HepG2 (cell line): ENCODE data around the gene IL4I1. TPM values are rescaled to one million over a fixed set of nuclear protein-coding genes. Genes with fewer than 3 reads are reported as not detected.

ENCODE experiments used
- BRD4 ChIP-seq: sonication (generic); formaldehyde crosslinking; IDR thresholded peaks from 2 replicates; pipeline ENCODE4 v1.4.0; 2020; ENCODE audit warnings: missing genetic modification reagents
- CHD2 ChIP-seq: IDR thresholded peaks from 2 replicates; pipeline ENCODE4 v1.6.1; 2011; ENCODE audit warnings: low read depth, low read length, improper control_type of control experiment
- DPF2 ChIP-seq: sonication (generic); formaldehyde crosslinking; IDR thresholded peaks from 2 replicates; pipeline ENCODE4 v1.4.0; 2020; ENCODE audit warnings: mild to moderate bottlenecking, low read depth, missing genetic modification reagents, borderline replicate concordance
- FOSL2 ChIP-seq: sonication (generic); formaldehyde crosslinking; IDR thresholded peaks from 2 replicates; pipeline ENCODE4 v1.4.0; 2020; ENCODE audit warnings: missing genetic modification reagents
- FOXA1 ChIP-seq, 2 experiments: fragments of 450-650 bp in 1 of 2; sonication (generic) in 1 of 2; formaldehyde crosslinking in 1 of 2; IDR thresholded peaks; 2 replicates each; pipeline versions ENCODE4 v1.4.0 to v1.6.1; 2016 to 2020; ENCODE audit warnings: missing genetic modification reagents in 1 of 2
- FOXP1 ChIP-seq, 2 experiments: fragments of 450-650 bp in 1 of 2; IDR thresholded peaks; 2 replicates each; pipeline ENCODE4 v1.6.1; 2017 to 2018; ENCODE audit warnings: antibody characterized with exemption in 1 of 2
- HDAC2 ChIP-seq: sonication (generic); formaldehyde crosslinking; IDR thresholded peaks from 2 replicates; pipeline ENCODE4 v1.4.0; 2020; ENCODE audit warnings: missing genetic modification reagents
- KDM5B ChIP-seq: sonication (generic); formaldehyde crosslinking; IDR thresholded peaks from 2 replicates; pipeline ENCODE4 v1.4.0; 2020; ENCODE audit warnings: missing genetic modification reagents, mild to moderate bottlenecking, borderline replicate concordance
- KLF12 ChIP-seq: sonication (generic); formaldehyde crosslinking; IDR thresholded peaks from 2 replicates; pipeline ENCODE4 v1.4.0; 2020; ENCODE audit warnings: missing genetic modification reagents, borderline replicate concordance
- NFE2L1 ChIP-seq: sonication (generic); formaldehyde crosslinking; IDR thresholded peaks from 2 replicates; pipeline ENCODE4 v1.4.0; 2020; ENCODE audit warnings: missing genetic modification reagents, mild to moderate bottlenecking, borderline replicate concordance
- NFE2L2 ChIP-seq: fragments of 150-350 bp; IDR thresholded peaks from 2 replicates; pipeline ENCODE4 v1.6.1; 2014; ENCODE audit warnings: low read length
- NFYC ChIP-seq: IDR thresholded peaks from 2 replicates; pipeline ENCODE4 v1.6.1; 2016; ENCODE audit warnings: missing genetic modification reagents, missing compliant biosample characterization
- NPAS2 ChIP-seq: sonication (generic); formaldehyde crosslinking; IDR thresholded peaks from 2 replicates; pipeline ENCODE4 v1.8.0; 2022; ENCODE audit warnings: mild to moderate bottlenecking, missing genetic modification reagents, borderline replicate concordance
- SRF ChIP-seq: IDR thresholded peaks from 2 replicates; pipeline ENCODE4 v1.6.1; 2011; ENCODE audit warnings: mild to moderate bottlenecking, low read depth, low read length, moderate library complexity
- SRY ChIP-seq: sonication (generic); formaldehyde crosslinking; IDR thresholded peaks from 2 replicates; pipeline ENCODE4 v1.8.0; 2022; ENCODE audit warnings: mild to moderate bottlenecking, missing genetic modification reagents
- ZNF17 ChIP-seq: sonication (generic); formaldehyde crosslinking; IDR thresholded peaks from 2 replicates; pipeline ENCODE4 v1.5.0; 2020; ENCODE audit warnings: mild to moderate bottlenecking, missing genetic modification reagents
- ZNF557 ChIP-seq: sonication (generic); formaldehyde crosslinking; IDR thresholded peaks from 2 replicates; pipeline ENCODE4 v1.4.0; 2020; ENCODE audit warnings: missing genetic modification reagents
- ZNF619 ChIP-seq: sonication (generic); formaldehyde crosslinking; IDR thresholded peaks from 2 replicates; pipeline ENCODE4 v1.4.0; 2020; ENCODE audit warnings: mild to moderate bottlenecking, missing genetic modification reagents
- ZSCAN9 ChIP-seq: IDR thresholded peaks from 2 replicates; pipeline ENCODE4 v1.6.1; 2016; ENCODE audit warnings: borderline replicate concordance
- polyA plus RNA-seq, 8 experiments: library from polyadenylated mRNA; depleted of rRNA in 3 of 8; stranded (reverse) in 7 of 8; unstranded in 1 of 8; fragments of >200 nt; fragmentation: Illumina TruSeq in 4 of 8; extraction: Trizol in 4 of 8; gene quantifications; 2 replicates each; pipeline versions ENCODE4 v1.2.1 to v1.2.3, GENCODE V29; 2011 to 2016; ENCODE audit warnings: low read depth in 4 of 8, missing spikeins in 1 of 8, mixed read lengths in 1 of 8; ENCODE audit not compliant: insufficient read depth in 1 of 8
- total RNA-seq, 5 experiments: library from RNA; depleted of rRNA; stranded (reverse); fragments of >200 nt; fragmentation: Illumina TruSeq; extraction: Trizol; gene quantifications; 2 replicates each; pipeline ENCODE4 v1.2.3, GENCODE V29; 2016; ENCODE audit warnings: low read depth in 1 of 5
- TF ChIP-seq, protein P1 (sequence below): IDR thresholded peaks from 2 replicates; pipeline ENCODE4 v1.6.1; 2018; ENCODE audit warnings: missing genetic modification reagents, mild to moderate bottlenecking, missing compliant biosample characterization
- TF ChIP-seq, protein P2 (sequence below): sonication (generic); formaldehyde crosslinking; conservative IDR thresholded peaks from 2 replicates; pipeline ENCODE4 v1.4.0; 2020; ENCODE audit warnings: missing genetic modification reagents
- TF ChIP-seq, protein P3 (sequence below): sonication (generic); formaldehyde crosslinking; IDR thresholded peaks from 2 replicates; pipeline ENCODE4 v1.8.1; 2023; ENCODE audit warnings: missing genetic modification reagents, mild to moderate bottlenecking, borderline replicate concordance
- TF ChIP-seq, protein P4 (sequence below): sonication (generic); formaldehyde crosslinking; IDR thresholded peaks from 2 replicates; pipeline ENCODE4 v1.8.1; 2023; ENCODE audit warnings: mild to moderate bottlenecking, inconsistent platforms, moderate library complexity, missing genetic modification reagents, borderline replicate concordance
- TF ChIP-seq, protein P5 (sequence below): sonication (generic); formaldehyde crosslinking; IDR thresholded peaks from 2 replicates; pipeline ENCODE4 v1.9.0; 2021; ENCODE audit warnings: missing genetic modification reagents, borderline replicate concordance
- TF ChIP-seq, protein P6 (sequence below): sonication (generic); formaldehyde crosslinking; IDR thresholded peaks from 2 replicates; pipeline ENCODE4 v1.5.0; 2020; ENCODE audit warnings: mild to moderate bottlenecking, missing genetic modification reagents

Gene IL4I1
- total and polyA plus RNA-seq, 2 of the 13 experiments (the other 11 are each of a cell fraction or from before 2014, with no cell fraction given): not detected

DNA sequence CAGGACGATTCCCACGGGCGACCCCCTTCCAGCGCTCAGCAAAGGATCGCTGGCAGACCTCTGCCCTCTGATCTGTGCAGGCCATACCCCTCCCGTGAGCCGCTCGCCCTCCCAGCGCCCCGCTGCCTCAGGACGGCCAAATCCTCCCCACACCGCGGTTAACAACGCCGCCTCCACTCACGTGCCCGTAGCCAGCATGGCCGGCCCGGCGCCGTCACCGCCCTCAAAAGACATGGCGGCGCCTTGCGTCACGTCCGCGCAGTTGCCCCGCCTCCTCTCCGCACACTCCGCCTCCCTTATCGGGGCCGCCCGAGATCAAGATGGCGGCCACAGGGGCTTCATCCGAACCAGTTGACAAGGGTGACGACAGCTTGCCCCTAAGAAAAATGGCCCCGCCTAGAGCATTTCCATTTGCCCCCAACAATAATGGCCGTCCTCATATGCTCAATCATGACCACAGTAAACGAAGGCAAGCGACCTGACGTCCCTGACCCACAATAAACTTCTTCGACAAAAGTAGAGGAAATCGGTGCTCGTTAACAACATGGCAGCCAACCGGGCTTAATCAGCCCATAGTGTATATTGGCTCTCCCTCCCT, 20.2 kb downstream of the IL4I1 start (continued):
- TF ChIP-seq KLF12 (CRISPR knock-in tag): peak; percentile 8; the same call in 1 of the 2 replicates
- TF ChIP-seq, protein P1, sequence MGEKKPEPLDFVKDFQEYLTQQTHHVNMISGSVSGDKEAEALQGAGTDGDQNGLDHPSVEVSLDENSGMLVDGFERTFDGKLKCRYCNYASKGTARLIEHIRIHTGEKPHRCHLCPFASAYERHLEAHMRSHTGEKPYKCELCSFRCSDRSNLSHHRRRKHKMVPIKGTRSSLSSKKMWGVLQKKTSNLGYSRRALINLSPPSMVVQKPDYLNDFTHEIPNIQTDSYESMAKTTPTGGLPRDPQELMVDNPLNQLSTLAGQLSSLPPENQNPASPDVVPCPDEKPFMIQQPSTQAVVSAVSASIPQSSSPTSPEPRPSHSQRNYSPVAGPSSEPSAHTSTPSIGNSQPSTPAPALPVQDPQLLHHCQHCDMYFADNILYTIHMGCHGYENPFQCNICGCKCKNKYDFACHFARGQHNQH (CRISPR knock-in tag): peak; percentile 70; the same call in 1 of the 2 replicates
- TF ChIP-seq, protein P2, sequence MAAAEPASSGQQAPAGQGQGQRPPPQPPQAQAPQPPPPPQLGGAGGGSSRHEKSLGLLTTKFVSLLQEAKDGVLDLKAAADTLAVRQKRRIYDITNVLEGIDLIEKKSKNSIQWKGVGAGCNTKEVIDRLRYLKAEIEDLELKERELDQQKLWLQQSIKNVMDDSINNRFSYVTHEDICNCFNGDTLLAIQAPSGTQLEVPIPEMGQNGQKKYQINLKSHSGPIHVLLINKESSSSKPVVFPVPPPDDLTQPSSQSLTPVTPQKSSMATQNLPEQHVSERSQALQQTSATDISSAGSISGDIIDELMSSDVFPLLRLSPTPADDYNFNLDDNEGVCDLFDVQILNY (CRISPR knock-in tag): no peak
- TF ChIP-seq ZSCAN9: peak; percentile 15; the same call in 1 of the 2 replicates
- TF ChIP-seq SRY (CRISPR knock-in tag): 0 out of 2 replicates have a peak, but pooled peaks have one; percentile 39
- TF ChIP-seq, protein P3, sequence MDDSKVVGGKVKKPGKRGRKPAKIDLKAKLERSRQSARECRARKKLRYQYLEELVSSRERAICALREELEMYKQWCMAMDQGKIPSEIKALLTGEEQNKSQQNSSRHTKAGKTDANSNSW (CRISPR knock-in tag): no peak
- no peak for TF ChIP-seq CHD2
- peak; percentile 70; the same call in 1 of the 2 replicates for TF ChIP-seq SRF
- TF ChIP-seq, protein P4, sequence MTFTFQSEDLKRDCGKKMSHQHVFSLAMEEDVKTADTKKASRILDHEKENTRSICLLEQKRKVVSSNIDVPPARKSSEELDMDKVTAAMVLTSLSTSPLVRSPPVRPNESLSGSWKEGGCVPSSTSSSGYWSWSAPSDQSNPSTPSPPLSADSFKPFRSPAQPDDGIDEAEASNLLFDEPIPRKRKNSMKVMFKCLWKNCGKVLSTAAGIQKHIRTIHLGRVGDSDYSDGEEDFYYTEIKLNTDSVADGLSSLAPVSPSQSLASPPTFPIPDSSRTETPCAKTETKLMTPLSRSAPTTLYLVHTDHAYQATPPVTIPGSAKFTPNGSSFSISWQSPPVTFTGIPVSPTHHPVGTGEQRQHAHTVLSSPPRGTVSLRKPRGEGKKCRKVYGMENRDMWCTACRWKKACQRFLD (CRISPR knock-in tag): 0 out of 2 replicates have a peak, but pooled peaks have one; percentile 49
- peak; percentile 12; the same call in 1 of the 2 replicates for TF ChIP-seq HDAC2
- TF ChIP-seq, protein P5, sequence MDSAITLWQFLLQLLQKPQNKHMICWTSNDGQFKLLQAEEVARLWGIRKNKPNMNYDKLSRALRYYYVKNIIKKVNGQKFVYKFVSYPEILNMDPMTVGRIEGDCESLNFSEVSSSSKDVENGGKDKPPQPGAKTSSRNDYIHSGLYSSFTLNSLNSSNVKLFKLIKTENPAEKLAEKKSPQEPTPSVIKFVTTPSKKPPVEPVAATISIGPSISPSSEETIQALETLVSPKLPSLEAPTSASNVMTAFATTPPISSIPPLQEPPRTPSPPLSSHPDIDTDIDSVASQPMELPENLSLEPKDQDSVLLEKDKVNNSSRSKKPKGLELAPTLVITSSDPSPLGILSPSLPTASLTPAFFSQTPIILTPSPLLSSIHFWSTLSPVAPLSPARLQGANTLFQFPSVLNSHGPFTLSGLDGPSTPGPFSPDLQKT: no peak
- TF ChIP-seq FOXP1 (IDR thresholded peaks at IDR 0.05): no peak
- no peak for TF ChIP-seq FOXP1 (CRISPR knock-in tag; IDR thresholded peaks at IDR 0.05)
- no peak for TF ChIP-seq NFE2L2
- no peak for TF ChIP-seq NPAS2 (CRISPR knock-in tag)
- peak; percentile 48; the same call in 1 of the 2 replicates for TF ChIP-seq FOSL2 (CRISPR knock-in tag)
- TF ChIP-seq ZNF17 (CRISPR knock-in tag): no peak
- no peak for TF ChIP-seq ZNF619 (CRISPR knock-in tag)
- TF ChIP-seq BRD4 (CRISPR knock-in tag): peak; percentile 74
- TF ChIP-seq DPF2 (CRISPR knock-in tag): no peak
- TF ChIP-seq KDM5B: peak; percentile 53; the same call in 1 of the 2 replicates
- TF ChIP-seq NFE2L1 (CRISPR knock-in tag): no peak
- peak; percentile 38; the same call in 1 of the 2 replicates for TF ChIP-seq NFYC (CRISPR knock-in tag)
- TF ChIP-seq, protein P6, sequence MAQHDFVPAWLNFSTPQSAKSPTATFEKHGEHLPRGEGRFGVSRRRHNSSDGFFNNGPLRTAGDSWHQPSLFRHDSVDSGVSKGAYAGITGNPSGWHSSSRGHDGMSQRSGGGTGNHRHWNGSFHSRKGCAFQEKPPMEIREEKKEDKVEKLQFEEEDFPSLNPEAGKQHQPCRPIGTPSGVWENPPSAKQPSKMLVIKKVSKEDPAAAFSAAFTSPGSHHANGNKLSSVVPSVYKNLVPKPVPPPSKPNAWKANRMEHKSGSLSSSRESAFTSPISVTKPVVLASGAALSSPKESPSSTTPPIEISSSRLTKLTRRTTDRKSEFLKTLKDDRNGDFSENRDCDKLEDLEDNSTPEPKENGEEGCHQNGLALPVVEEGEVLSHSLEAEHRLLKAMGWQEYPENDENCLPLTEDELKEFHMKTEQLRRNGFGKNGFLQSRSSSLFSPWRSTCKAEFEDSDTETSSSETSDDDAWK: no peak
- no peak for TF ChIP-seq FOXA1 (IDR thresholded peaks at IDR 0.05)
- peak; percentile 24 for TF ChIP-seq FOXA1 (CRISPR knock-in tag; IDR thresholded peaks at IDR 0.05)
- no peak for TF ChIP-seq ZNF557 (CRISPR knock-in tag)
